ENCODE measurements around the gene SPATA31D4.

- no peak for TF ChIP-seq CTCF (IDR thresholded peaks at IDR 0.05; ENCODE audit: low read length)
- no peak for TF ChIP-seq EZH2 (optimal IDR thresholded peaks at IDR 0.05; ENCODE audit: low read depth, low read length)
These were observed 27.4 kb downstream of the SPATA31D4 start for GRCh38 chr9:81955625-81956024.
